NOMO-1 treated with DMSO at 0.1 percent for 48 hours (cell line): ENCODE results near the gene PGA3.
"Not testable (repeated sequence)": the region's sequence is repeated elsewhere in the genome, so short reads cannot be mapped to it uniquely, and the experiment has no call there.

Experiments used
- DNase-seq: peaks from one replicate; lab custom pipeline; 2025; ENCODE audit not compliant: unreplicated experiment; lab: John Stamatoyannopoulos, UW

PGA3 gene

DNA sequence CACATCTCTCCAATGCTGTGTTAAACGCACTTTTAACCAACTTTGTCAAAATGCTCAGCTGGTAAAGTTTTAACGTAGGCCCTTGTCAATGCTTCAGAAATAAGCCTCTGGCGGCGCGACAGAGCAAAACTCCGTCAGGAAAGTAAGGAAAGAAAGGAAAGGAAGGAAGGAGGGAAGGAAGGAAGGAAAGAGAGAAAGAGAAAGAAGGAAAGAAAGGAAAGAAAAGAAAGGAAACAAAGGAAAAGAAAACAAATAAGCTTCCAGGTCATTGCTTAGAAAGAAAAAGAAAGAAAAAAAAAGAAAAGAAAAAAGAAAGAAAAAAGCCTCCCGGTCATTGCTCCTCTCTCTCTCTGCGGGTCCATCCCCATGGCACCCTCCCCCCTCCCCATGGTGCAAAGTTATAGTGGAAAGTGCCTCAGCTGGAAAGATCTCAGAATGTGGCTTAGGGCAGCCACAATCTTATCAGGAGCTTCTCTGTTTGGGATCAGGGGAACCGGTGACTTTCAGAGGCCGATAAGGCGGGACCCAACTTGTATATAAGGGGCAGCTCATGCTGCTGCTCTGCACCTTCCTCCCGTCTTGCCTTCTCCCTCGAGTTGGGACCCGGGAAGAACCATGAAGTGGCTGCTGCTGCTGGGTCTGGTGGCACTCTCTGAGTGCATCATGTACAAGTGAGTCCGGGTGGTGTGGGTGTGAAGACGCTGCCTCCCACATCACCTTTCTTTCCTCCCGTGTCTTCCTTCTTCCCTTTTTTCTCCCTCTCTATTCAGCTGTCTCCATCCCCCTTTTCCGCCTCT, at the start of gene PGA3:
PGA3 (plus strand) TSS at position 566 of the 797 bp plus-strand sequence; CDS start at position 616, 50 bp downstream.
- DNase-seq: not testable (repeated sequence)

GRCh38 chr11:61153593-61154095, 49.7 kb upstream of the PGA3 start:
- DNase-seq: no peak

GRCh38 chr11:61154528-61154927, 48.8 kb upstream of the PGA3 start:
- DNase-seq: no peak

GRCh38 chr11:61155312-61155711, 48.0 kb upstream of the PGA3 start:
- no peak for DNase-seq

GRCh38 chr11:61155741-61156140, 47.6 kb upstream of the PGA3 start:
- peak; percentile 17 for DNase-seq

GRCh38 chr11:61157743-61158142, 45.6 kb upstream of the PGA3 start:
- DNase-seq: no peak

DNA sequence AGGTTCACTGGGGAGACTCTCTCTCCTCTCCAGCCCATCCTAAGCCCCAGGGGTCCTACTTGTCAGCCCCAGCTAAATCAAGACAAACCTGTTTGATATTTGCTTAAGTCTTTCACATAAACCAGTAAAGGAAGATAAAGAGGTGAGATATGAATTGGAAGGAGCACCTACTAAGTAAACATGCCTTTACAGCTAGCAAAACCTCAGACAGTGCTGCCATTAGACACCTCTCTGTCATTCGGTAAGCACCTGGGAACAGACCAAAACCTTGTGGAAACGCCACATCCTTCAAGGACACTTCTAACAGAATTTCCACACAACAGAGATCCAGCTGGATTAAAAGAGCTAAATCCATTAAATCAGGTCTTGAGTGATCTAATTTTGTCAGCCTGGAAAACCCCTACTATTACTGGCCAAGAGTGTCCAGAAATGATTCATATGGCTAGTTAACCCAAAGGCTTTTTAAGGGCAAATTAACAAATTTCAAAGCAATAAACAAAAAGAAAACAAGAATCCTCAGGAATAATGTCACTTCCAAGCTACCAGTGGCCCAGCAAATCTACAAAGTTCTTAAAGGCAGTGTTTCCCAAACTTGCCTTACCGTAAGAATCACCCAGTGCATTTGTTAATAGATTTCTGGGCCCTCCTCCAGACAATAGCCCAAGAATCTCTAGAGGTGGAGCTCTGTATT, 44.5 kb upstream of the PGA3 start:
- no peak for DNase-seq

GRCh38 chr11:61160487-61161189, 42.7 kb upstream of the PGA3 start:
- no peak for DNase-seq

- peak; percentile 76 for DNase-seq
Measured at GRCh38 chr11:61161190-61162091, 41.9 kb upstream of the PGA3 start, which contains the start of gene VPS37C. Gene VPS37C (minus strand): TSS chr11:61161426. CDS start chr11:61138829, 22,597 bp downstream.

- peak; percentile 92 for DNase-seq
Measured at GRCh38 chr11:61162092-61162941, 41.0 kb upstream of the PGA3 start.

GRCh38 chr11:61163021-61163420, 40.3 kb upstream of the PGA3 start:
- DNase-seq: no peak

DNA sequence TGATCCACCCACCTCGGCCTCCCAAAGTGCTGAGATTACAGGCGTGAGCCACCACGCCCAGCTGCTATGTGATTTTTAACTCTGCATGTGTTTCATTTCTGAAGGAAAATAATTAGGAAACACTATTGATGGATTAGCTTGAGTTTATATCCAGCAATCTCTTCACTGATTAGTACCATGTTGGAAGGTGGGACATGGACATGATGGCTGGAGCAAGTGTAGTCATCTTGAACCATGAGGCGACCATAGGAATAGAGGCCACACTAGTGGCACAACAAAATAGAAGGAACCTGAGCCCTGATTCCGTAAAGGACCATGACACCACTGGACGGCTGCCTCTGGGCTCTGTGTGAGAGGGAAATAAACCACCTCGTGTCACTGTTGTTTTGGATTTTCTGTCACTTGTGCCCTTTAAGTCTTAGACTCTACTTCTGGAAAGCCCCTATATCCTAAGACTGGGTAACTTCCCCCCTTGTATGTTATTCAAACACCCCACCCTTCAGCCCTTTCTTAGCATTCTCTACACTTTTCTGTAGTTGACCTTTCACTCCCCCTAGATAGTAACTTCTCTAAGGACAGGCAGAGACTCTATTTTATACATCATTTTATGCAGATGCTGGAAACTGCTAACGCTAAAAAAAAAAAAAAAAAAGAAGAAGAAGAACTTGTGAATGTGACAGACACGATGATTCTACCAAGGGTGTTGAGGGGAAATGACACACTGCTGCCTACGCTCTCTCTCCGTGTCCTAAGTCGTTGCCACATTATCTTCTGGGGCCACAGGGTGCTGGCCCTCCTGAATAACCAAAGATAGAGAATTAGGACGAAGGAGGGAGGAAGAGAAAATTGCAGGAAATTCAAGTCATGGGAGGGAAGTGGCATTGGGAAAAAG, 39.4 kb upstream of the PGA3 start:
- DNase-seq: peak; percentile 83

- DNase-seq: peak; percentile 69
Measured at GRCh38 chr11:61164606-61165424, 38.5 kb upstream of the PGA3 start.

- not testable (repeated sequence) for DNase-seq
Measured at GRCh38 chr11:61165785-61166184, 37.5 kb upstream of the PGA3 start.

DNA sequence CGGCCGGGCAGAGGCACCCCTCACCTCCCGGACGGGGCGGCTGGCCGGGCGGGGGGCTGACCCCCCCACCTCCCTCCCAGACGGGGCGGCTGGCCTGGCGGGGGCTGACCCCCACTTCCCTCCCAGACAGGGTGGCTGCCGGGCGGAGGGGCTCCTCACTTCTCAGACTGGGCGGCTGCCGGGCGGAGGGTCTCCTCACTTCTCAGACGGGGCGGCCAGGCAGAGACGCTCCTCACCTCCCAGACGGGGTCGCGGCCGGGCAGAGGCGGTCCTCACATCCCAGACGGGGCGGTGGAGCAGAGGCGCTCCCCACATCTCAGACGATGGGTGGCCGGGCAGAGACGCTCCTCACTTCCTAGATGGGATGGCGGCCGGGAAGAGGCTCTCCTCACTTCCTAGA, 37.0 kb upstream of the PGA3 start:
- not testable (repeated sequence) for DNase-seq

- no peak for DNase-seq
Measured at GRCh38 chr11:61168042-61168688, 35.1 kb upstream of the PGA3 start.

DNA sequence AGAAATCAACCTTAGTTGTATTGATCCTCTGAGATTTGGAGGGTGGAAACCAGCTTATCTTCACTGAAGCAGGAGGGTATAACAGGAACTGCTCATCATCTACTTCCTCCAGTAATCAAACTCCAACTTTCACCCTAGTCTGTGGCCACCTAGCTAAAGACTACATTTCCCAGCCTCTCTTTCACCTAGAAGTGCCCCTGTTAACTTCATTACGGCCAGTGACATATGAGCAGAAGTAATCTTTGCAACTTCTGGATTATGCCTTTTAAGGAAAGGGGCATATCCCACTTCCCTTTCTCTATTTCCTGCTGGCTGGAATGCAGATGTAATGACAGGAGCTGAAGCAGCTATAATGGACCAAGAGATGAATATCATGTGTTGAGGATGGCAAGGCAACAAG, 34.5 kb upstream of the PGA3 start:
- peak; percentile 37 for DNase-seq
